Transverse colon (tissue), 4 donors: Measurements from ENCODE around the gene ZNF580. TPM values are rescaled to one million over a fixed set of nuclear protein-coding genes. Genes with fewer than 3 reads are reported as not detected.

Experiments used
- DNase-seq: peaks from one replicate; pipeline ENCODE4 v3.0.0-alpha.2; 2019
- H3K27ac ChIP-seq, 4 donors: fragments of 200-600 bp; sonication (generic); 2 replicates each; pipeline ENCODE4 v1.5.1; 2016 to 2018; ENCODE audit warnings: inconsistent platforms in 4 of 4
- H3K27me3 ChIP-seq: fragments of 200-600 bp; sonication (generic); 2 replicates; pipeline ENCODE4 v1.5.1; 2017; ENCODE audit warnings: inconsistent platforms
- H3K36me3 ChIP-seq, 4 donors: fragments of 200-600 bp; sonication (generic); 2 replicates each; pipeline ENCODE4 v1.5.1; 2017 to 2019; ENCODE audit warnings: inconsistent platforms in 4 of 4
- H3K4me1 ChIP-seq, 4 donors: fragments of 200-600 bp; sonication (generic); 2 replicates each; pipeline ENCODE4 v1.5.1; 2017 to 2020; ENCODE audit warnings: inconsistent platforms in 4 of 4
- H3K4me3 ChIP-seq, 4 donors: fragments of 200-600 bp; sonication (generic); 1 replicate in 1 of 4; 2 replicates in 3 of 4; pipeline versions ENCODE4 v1.5.1 to v1.6.1; 2017 to 2019; ENCODE audit warnings: inconsistent platforms in 4 of 4
- H3K9me3 ChIP-seq, 2 donors: fragments of 200-600 bp; sonication (generic); 2 replicates each; pipeline ENCODE4 v1.5.1; 2017 to 2019; ENCODE audit warnings: inconsistent platforms in 2 of 2
- EP300 ChIP-seq: sonication (generic); formaldehyde crosslinking; IDR thresholded peaks from one replicate; pipeline ENCODE4 v1.6.1; 2017; ENCODE audit warnings: antibody characterized with exemption, low read depth
- POLR2A ChIP-seq: fragments of 450-650 bp; IDR thresholded peaks from one replicate; pipeline ENCODE4 v1.6.1; 2016; ENCODE audit warnings: antibody characterized with exemption, mild to moderate bottlenecking, moderate library complexity
- POLR2AphosphoS5 ChIP-seq, 3 donors: sonication (generic); formaldehyde crosslinking; IDR thresholded peaks; one replicate each; pipeline ENCODE4 v1.6.1; 2016; ENCODE audit warnings: antibody characterized with exemption in 3 of 3
- WGBS, 2 donors: methylation state at CpG; one replicate each; pipeline ENCODE4 v1.1.5; 2018; ENCODE audit warnings: low coverage in 1 of 2; 5-methylcytosine and 5-hydroxymethylcytosine counted together
- in situ Hi-C, 4 donors: fragments of 200-750 bp; cut with MboI; loops; one replicate each; pipeline versions ENCODE4 v1.15.0 to v1.15.1; 2017; ENCODE audit warnings: low sequenced_read_pairs in 3 of 4, low pct_ligation_motif_present in 1 of 4, low pct_unique_long_range_greater_than_20kb in 1 of 4
- intact Hi-C: fragments of 100-400 bp; cut with DNase I; formaldehyde crosslinking; loops from one replicate; pipeline ENCODE4 v1.15.1; 2023; ENCODE audit warnings: low total_unique reads
- total RNA-seq, 4 donors: library from RNA; depleted of rRNA; stranded (reverse); fragments of >200 nt; gene quantifications; one replicate each; pipeline ENCODE4 v1.1.0, GENCODE V29; 2016
- TF ChIP-seq, protein P1 (sequence below), 5 experiments: fragments of 200-600 bp in 3 of 5; fragments of 450-650 bp in 2 of 5; sonication (generic) in 3 of 5; IDR thresholded peaks; 1 replicate in 2 of 5; 2 replicates in 3 of 5; pipeline ENCODE4 v1.5.1; 2016 to 2017; ENCODE audit warnings: antibody characterized with exemption in 5 of 5, inconsistent platforms in 3 of 5, mild to moderate bottlenecking in 2 of 5, moderate library complexity in 1 of 5

ZNF580 gene
- total RNA-seq, 4 donors from 2014 or later: 15.2 to 154 (median 25.7) TPM

DNA sequence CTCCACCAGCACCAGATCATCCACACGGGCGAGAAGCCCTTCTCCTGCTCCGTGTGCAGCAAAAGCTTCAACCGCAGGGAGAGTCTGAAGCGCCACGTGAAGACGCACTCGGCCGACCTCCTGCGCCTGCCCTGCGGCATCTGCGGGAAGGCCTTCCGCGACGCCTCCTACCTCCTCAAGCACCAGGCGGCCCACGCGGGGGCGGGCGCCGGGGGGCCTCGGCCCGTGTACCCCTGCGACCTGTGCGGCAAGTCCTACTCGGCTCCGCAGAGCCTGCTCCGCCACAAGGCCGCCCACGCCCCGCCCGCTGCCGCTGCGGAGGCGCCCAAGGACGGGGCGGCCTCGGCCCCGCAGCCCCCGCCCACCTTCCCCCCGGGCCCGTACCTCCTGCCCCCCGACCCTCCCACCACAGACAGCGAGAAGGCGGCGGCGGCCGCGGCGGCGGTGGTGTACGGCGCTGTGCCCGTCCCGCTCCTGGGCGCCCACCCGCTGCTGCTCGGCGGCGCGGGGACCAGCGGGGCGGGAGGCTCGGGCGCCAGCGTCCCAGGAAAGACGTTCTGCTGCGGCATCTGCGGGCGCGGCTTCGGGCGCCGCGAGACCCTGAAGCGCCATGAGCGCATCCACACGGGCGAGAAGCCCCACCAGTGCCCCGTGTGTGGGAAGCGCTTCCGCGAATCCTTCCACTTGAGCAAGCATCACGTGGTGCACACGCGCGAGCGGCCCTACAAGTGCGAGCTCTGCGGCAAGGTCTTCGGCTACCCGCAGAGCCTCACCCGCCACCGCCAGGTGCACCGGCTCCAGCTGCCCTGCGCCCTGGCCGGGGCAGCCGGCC is 25.9 kb upstream of the ZNF580 start:
- Histone ChIP-seq H3K36me3 (peaks cover 0 to 18% (median 8%) of the 10 kb centered on the region in 4 donors), H3K4me3 (no peak overlapping the region), H3K27me3 (no peaks in the 10 kb centered on the region), H3K9me3 (no peaks in the 10 kb centered on the region), H3K4me1 (peaks cover 0 to 6% (median 0%) of the 10 kb centered on the region in 4 donors), H3K27ac (no peak overlapping the region)
- intact Hi-C loops (loop anchor here (10.0 kb wide), 1 partner anchor 100 kb away; no protein-coding TSS in a partner anchor), in situ Hi-C loops (no loop called here)
- DNase-seq: no peak
- WGBS, 2 donors: 96% methylated on average over 98 of the region's 98 CpGs; no CpG with 5 or more reads in 1 of the 2 donors
- TF ChIP-seq EP300 (no peak), POLR2A (no peak), POLR2AphosphoS5 (IDR thresholded peaks at IDR 0.05) (no peak)
- TF ChIP-seq, protein P1, sequence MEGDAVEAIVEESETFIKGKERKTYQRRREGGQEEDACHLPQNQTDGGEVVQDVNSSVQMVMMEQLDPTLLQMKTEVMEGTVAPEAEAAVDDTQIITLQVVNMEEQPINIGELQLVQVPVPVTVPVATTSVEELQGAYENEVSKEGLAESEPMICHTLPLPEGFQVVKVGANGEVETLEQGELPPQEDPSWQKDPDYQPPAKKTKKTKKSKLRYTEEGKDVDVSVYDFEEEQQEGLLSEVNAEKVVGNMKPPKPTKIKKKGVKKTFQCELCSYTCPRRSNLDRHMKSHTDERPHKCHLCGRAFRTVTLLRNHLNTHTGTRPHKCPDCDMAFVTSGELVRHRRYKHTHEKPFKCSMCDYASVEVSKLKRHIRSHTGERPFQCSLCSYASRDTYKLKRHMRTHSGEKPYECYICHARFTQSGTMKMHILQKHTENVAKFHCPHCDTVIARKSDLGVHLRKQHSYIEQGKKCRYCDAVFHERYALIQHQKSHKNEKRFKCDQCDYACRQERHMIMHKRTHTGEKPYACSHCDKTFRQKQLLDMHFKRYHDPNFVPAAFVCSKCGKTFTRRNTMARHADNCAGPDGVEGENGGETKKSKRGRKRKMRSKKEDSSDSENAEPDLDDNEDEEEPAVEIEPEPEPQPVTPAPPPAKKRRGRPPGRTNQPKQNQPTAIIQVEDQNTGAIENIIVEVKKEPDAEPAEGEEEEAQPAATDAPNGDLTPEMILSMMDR (IDR thresholded peaks at IDR 0.05): no peak

GRCh38 chr19:55615543-55616394 is 25.0 kb upstream of the ZNF580 start:
- Histone ChIP-seq H3K27me3 (no peaks in the 10 kb centered on the region), H3K4me1 (peaks cover 0 to 6% (median 0%) of the 10 kb centered on the region in 4 donors), H3K27ac (no peak overlapping the region), H3K4me3 (no peak overlapping the region), H3K9me3 (no peaks in the 10 kb centered on the region), H3K36me3 (peaks cover 0 to 18% (median 8%) of the 10 kb centered on the region in 4 donors)
- no peak for DNase-seq
- no peak for TF ChIP-seq POLR2A
- no peak for TF ChIP-seq EP300
- TF ChIP-seq POLR2AphosphoS5 (IDR thresholded peaks at IDR 0.05): no peak
- TF ChIP-seq, protein P1 (IDR thresholded peaks at IDR 0.05): no peak
- WGBS, 2 donors: 98 to 100% methylated on average over 5 to 71 of the region's 88 CpGs
- intact Hi-C loops (loop anchor here (10.0 kb wide), 1 partner anchor 101 kb away; no protein-coding TSS in a partner anchor), in situ Hi-C loops (no loop called here)

DNA sequence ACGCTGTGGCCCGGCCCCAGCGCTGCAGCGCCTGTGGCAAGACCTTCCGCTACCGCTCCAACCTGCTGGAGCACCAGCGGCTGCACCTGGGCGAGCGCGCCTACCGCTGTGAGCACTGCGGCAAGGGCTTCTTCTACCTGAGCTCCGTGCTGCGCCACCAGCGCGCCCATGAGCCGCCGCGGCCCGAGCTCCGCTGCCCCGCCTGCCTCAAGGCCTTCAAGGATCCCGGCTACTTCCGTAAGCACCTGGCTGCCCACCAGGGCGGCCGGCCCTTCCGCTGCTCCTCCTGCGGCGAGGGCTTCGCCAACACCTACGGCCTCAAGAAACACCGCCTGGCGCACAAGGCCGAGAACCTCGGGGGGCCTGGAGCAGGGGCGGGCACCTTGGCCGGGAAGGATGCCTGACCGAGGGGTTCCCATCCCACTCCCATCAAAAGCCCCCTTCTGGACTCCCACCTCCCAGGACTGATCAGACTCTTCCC is 24.4 kb upstream of the ZNF580 start:
- no peaks in the 10 kb centered on the region for H3K27me3 ChIP-seq

More for the DNA sequence above, 24.4 kb upstream of the ZNF580 start:
- no peaks in the 10 kb centered on the region for H3K9me3 ChIP-seq
- 93 to 97% methylated on average over 9 to 31 of the region's 38 CpGs for WGBS, 2 donors
- peaks cover 0 to 2% (median 0%) of the 10 kb centered on the region in 4 donors for H3K4me1 ChIP-seq
- no peak for DNase-seq
- in situ Hi-C loops (no loop called here), intact Hi-C loops (loop anchor here (10.0 kb wide), 1 partner anchor 102 kb away; no protein-coding TSS in a partner anchor)
- no peak for TF ChIP-seq EP300
- TF ChIP-seq POLR2AphosphoS5 (IDR thresholded peaks at IDR 0.05): no peak
- no peak for TF ChIP-seq POLR2A
- TF ChIP-seq, protein P1 (IDR thresholded peaks at IDR 0.05): no peak
- peaks cover 0 to 18% (median 8%) of the 10 kb centered on the region in 4 donors for H3K36me3 ChIP-seq
- H3K4me3 ChIP-seq: no peak overlapping the region
- no peak overlapping the region for H3K27ac ChIP-seq
